Ascending aorta (tissue), 2 donors: ENCODE data around the gene AP5S1. TPM values are rescaled to one million over a fixed set of nuclear protein-coding genes. Genes with fewer than 3 reads are reported as not detected.
A peak's percentile ranks its signal among the peaks of the same experiment; 100 is the strongest.

Source experiments
- DNase-seq, 2 donors: peaks; one replicate each; pipeline ENCODE4 v3.0.0-alpha.2; 2019; ENCODE audit warnings: low spot score in 2 of 2
- H3K27ac ChIP-seq, 2 donors: fragments of 200-600 bp; sonication (generic); one replicate each; pipeline ENCODE4 v1.5.1; 2016 to 2017; ENCODE audit warnings: mild to moderate bottlenecking in 1 of 2
- H3K27me3 ChIP-seq: fragments of 200-600 bp; sonication (generic); one replicate; pipeline ENCODE4 v1.5.1; 2017
- H3K36me3 ChIP-seq, 2 donors: fragments of 200-600 bp; sonication (generic); one replicate each; pipeline ENCODE4 v1.5.1; 2016
- H3K4me1 ChIP-seq, 2 donors: fragments of 200-600 bp; sonication (generic); one replicate each; pipeline ENCODE4 v1.5.1; 2016 to 2017; ENCODE audit warnings: mild to moderate bottlenecking in 1 of 2
- H3K4me3 ChIP-seq, 2 donors: fragments of 200-600 bp; sonication (generic); one replicate each; pipeline ENCODE4 v1.5.1; 2016 to 2017; ENCODE audit warnings: mild to moderate bottlenecking in 1 of 2
- H3K9me3 ChIP-seq, 2 donors: fragments of 200-600 bp; sonication (generic); one replicate each; pipeline ENCODE4 v1.5.1; 2016
- intact Hi-C: fragments of 100-400 bp; cut with DNase I; formaldehyde crosslinking; loops from one replicate; pipeline ENCODE4 v1.15.1; 2023
- total RNA-seq: library from RNA; depleted of rRNA; stranded (reverse); fragments of >200 nt; gene quantifications from one replicate; pipeline ENCODE4 v1.1.0, GENCODE V29; 2016
- TF ChIP-seq, protein P1 (sequence below), 3 experiments: fragments of 200-600 bp in 2 of 3; fragments of 450-650 bp in 1 of 3; sonication (generic) in 2 of 3; IDR thresholded peaks; one replicate each; pipeline ENCODE4 v1.5.1; 2016 to 2019; ENCODE audit warnings: antibody characterized with exemption in 3 of 3, mild to moderate bottlenecking in 1 of 3, moderate library complexity in 1 of 3

AP5S1 gene
- total RNA-seq, 1 donor from 2014 or later: 38.5 TPM

DNA sequence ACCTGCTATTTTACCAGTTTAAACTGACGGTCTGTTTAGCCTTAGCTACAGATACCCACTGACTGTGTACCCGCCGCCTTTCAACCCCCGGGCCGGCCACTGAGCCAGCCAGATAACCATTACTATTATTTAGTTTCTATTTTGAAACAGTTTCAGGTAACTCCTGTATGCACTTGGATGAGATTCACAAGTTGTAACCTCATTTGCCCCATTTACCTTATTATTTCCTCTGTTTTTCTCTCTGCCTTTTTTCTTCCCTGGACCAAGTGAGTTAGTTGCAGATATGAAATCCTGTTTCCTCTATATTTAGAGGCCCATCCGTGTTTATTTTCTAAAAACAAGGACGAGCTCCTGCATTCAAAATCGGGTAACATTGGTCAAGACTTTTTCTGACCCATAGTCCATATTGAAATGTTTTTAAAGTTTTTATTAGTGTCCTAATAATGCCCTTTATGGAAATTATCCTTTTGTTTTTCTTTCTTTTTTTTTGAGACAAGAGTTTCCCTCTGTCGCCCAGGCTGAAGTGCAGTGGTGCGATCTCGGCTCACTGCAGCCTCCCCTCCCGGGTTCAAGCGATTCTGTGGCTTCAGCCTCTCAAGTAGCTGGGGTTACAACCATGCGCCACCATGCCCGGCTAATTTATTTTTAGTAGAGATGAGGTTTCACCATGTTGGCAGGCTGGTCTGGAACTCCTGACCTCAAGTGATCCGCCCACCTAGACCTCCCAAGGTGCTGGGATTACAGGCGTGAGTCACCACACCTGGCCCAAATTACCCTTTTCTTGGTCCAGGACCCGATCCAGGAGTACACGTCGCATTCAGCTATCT lies 767 bp downstream of the AP5S1 start:
- no peaks in the 10 kb centered on the region for H3K9me3 ChIP-seq
- peaks cover 3 to 16% of the 10 kb centered on the region in 2 donors for H3K4me1 ChIP-seq
- peaks cover 16 to 25% of the 10 kb centered on the region in 2 donors for H3K36me3 ChIP-seq
- intact Hi-C loops: loop anchor here (1.0 kb wide), 6 partner anchors 10 to 68 kb away; partner anchors contain the start of genes ADISSP, CENPB, MAVS and PANK2
- no peak for DNase-seq
- H3K4me3 ChIP-seq: peak overlapping the region; percentile 65 to 93
- peak overlapping the region; percentile 97 for H3K27ac ChIP-seq
- TF ChIP-seq, protein P1, sequence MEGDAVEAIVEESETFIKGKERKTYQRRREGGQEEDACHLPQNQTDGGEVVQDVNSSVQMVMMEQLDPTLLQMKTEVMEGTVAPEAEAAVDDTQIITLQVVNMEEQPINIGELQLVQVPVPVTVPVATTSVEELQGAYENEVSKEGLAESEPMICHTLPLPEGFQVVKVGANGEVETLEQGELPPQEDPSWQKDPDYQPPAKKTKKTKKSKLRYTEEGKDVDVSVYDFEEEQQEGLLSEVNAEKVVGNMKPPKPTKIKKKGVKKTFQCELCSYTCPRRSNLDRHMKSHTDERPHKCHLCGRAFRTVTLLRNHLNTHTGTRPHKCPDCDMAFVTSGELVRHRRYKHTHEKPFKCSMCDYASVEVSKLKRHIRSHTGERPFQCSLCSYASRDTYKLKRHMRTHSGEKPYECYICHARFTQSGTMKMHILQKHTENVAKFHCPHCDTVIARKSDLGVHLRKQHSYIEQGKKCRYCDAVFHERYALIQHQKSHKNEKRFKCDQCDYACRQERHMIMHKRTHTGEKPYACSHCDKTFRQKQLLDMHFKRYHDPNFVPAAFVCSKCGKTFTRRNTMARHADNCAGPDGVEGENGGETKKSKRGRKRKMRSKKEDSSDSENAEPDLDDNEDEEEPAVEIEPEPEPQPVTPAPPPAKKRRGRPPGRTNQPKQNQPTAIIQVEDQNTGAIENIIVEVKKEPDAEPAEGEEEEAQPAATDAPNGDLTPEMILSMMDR (IDR thresholded peaks at IDR 0.05): no peak
- no peaks in the 10 kb centered on the region for H3K27me3 ChIP-seq

DNA sequence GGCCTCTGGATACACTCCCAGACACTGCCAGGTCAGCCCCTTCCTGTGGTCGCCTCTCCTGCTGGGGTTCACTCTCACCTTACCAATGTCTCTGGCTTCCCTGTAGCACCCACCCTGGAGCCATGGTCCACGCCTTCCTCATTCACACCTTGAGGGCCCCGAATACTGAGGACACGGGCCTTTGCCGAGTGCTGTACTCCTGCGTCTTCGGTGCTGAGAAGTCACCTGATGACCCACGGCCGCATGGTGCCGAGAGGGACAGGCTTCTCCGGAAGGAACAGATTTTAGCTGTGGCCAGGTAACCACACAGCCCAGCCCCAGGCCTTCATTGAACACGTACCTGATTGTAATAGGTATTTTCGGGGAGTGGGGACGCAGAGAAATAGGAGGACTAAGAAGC lies 1.6 kb downstream of the AP5S1 start:
- intact Hi-C loops: no loop called here
- no peak overlapping the region for H3K27ac ChIP-seq

DNA sequence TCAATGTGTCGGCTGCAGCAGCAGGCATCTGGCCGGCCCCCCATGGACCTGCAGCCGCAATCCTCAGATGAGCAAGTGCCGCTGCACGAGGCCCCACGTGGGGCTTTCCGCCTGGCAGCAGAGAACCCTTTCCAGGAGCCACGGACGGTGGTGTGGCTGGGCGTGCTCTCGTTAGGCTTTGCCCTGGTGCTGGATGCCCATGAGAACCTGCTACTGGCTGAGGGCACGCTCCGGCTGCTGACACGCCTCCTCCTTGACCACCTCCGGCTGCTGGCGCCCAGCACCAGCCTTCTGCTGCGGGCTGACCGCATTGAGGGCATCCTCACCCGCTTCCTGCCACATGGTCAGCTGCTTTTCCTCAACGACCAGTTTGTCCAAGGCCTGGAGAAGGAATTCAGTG lies 3.5 kb downstream of the AP5S1 start:
- Histone ChIP-seq H3K27ac (no peak overlapping the region), H3K9me3 (no peaks in the 10 kb centered on the region), H3K36me3 (peaks cover 18 to 34% of the 10 kb centered on the region in 2 donors), H3K27me3 (no peaks in the 10 kb centered on the region), H3K4me3 (no peak overlapping the region), H3K4me1 (peaks cover 3 to 13% of the 10 kb centered on the region in 2 donors)
- intact Hi-C loops: no loop called here
- TF ChIP-seq, protein P1 (IDR thresholded peaks at IDR 0.05): no peak
- DNase-seq: no peak

More for the DNA sequence above, 1.6 kb downstream of the AP5S1 start:
- Histone ChIP-seq H3K9me3 (no peaks in the 10 kb centered on the region), H3K36me3 (peaks cover 18 to 33% of the 10 kb centered on the region in 2 donors), H3K27me3 (no peaks in the 10 kb centered on the region), H3K4me1 (peaks cover 3 to 16% of the 10 kb centered on the region in 2 donors), H3K4me3 (no peak overlapping the region)
- TF ChIP-seq, protein P1 (IDR thresholded peaks at IDR 0.05): no peak
- no peak for DNase-seq

DNA sequence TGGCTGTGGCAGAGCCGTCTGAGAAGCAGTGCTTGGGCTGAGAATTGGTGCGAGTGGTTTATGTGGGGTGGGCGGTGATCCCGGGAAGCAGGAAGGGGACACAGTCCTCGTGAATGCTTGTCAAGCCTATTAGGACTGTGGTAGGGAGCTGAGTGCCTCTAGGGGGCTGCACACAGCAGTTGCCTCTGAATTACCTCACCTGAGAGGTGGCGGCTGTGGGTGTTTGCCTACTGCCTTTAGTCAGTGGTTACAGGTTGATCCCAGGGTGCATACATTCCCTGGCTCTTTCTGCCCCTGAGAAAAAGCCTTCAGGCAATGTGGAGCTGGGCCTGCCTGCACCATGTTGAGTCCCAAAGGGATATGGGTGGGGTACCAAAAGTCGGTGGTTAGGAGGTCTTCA lies 5.2 kb downstream of the AP5S1 start:
- Histone ChIP-seq H3K27me3 (no peaks in the 10 kb centered on the region), H3K36me3 (peaks cover 18 to 34% of the 10 kb centered on the region in 2 donors), H3K9me3 (no peaks in the 10 kb centered on the region), H3K27ac (no peak overlapping the region), H3K4me1 (peaks cover 3 to 6% of the 10 kb centered on the region in 2 donors), H3K4me3 (no peak overlapping the region)
- intact Hi-C loops: no loop called here
- TF ChIP-seq, protein P1 (IDR thresholded peaks at IDR 0.05): no peak
- no peak for DNase-seq

DNA sequence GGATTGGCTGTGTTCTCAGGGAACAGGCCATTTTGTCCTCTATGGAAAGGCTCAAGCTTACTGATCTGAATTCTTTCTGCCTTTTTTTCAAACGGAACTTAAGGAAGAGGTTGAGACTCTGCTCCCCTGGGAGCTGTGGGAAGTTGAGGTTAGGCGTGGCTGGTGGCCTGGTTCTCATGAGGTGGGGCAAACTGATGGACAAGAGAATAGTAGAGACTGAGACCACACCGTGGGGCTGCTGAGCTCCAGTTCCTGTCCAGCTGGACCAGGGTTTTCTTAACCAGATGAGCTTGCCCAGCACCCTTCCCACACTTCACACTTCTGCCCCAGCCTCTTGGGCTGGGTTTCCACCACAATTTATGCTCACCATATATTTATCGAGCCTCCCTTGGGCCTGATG lies 6.1 kb downstream of the AP5S1 start:
- no peak for DNase-seq
- Histone ChIP-seq H3K4me3 (no peak overlapping the region), H3K9me3 (no peaks in the 10 kb centered on the region), H3K27me3 (no peaks in the 10 kb centered on the region), H3K27ac (no peak overlapping the region), H3K36me3 (peaks cover 18 to 34% of the 10 kb centered on the region in 2 donors), H3K4me1 (peaks cover 1 to 2% of the 10 kb centered on the region in 2 donors)
- TF ChIP-seq, protein P1 (IDR thresholded peaks at IDR 0.05): no peak
- intact Hi-C loops: no loop called here
